Measurements from ENCODE around the gene KRT79. TPM values are rescaled to one million over a fixed set of nuclear protein-coding genes. Genes with fewer than 3 reads are reported as not detected.

The KRT79 gene
- total and polyA plus RNA-seq, 11 donors = 0.24 TPM; not detected in 10

- ATAC-seq = peak in 2 of 4 donors; percentile 51 to 58
These were observed 33.5 kb upstream of the KRT79 start for GRCh38 chr12:52867642-52868041.

GRCh38 chr12:52867152-52867551 is 33.0 kb upstream of the KRT79 start:
- Histone ChIP-seq H3K4me1 (peaks cover 0 to 23% (median 5%) of the 10 kb centered on the region in 12 donors), H3K27ac (no peak overlapping the region), H3K4me3 (no peak overlapping the region), H3K9me3 (no peaks in the 10 kb centered on the region), H3K27me3 (no peaks in the 10 kb centered on the region), H3K36me3 (no peaks in the 10 kb centered on the region)
- TF ChIP-seq POLR2A (IDR thresholded peaks at IDR 0.05) (no peak), CTCF (IDR thresholded peaks at IDR 0.05) (no peak)
- intact Hi-C loops (cut with DNase I) = loop anchor here in 4 of 10 donors (5.0 to 10.0 kb wide), 5 partner anchors 192 to 495 kb away; no protein-coding TSS in a partner anchor
- no peak for DNase-seq
- WGBS, 4 donors = 93 to 97% (median 95%) methylated on average over 5 of the region's 5 CpGs
- ATAC-seq = no peak

More at GRCh38 chr12:52867642-52868041, 33.5 kb upstream of the KRT79 start:
- Histone ChIP-seq H3K36me3 (no peaks in the 10 kb centered on the region), H3K9me3 (no peaks in the 10 kb centered on the region), H3K4me3 (no peak overlapping the region), H3K27me3 (no peaks in the 10 kb centered on the region), H3K27ac (no peak overlapping the region), H3K4me1 (peaks cover 0 to 23% (median 5%) of the 10 kb centered on the region in 12 donors)
- peak; percentile 54 to 82 (median 66) for DNase-seq
- TF ChIP-seq POLR2A (IDR thresholded peaks at IDR 0.05) (no peak), CTCF (IDR thresholded peaks at IDR 0.05) (no peak)
- 54 to 70% (median 61%) methylated on average over 9 of the region's 9 CpGs for WGBS, 4 donors
- intact Hi-C loops (cut with DNase I) = loop anchor here in 4 of 10 donors (5.0 to 10.0 kb wide), 5 partner anchors 193 to 495 kb away; no protein-coding TSS in a partner anchor

- no peak overlapping the region for H3K27ac ChIP-seq
- WGBS, 4 donors = 42 to 51% (median 48%) methylated on average over 10 of the region's 10 CpGs
- H3K27me3 ChIP-seq = no peaks in the 10 kb centered on the region
- H3K9me3 ChIP-seq = no peaks in the 10 kb centered on the region
- DNase-seq (peak; percentile 43 to 77 (median 61)), ATAC-seq (peak in 3 of 4 donors; percentile 59 to 75 (median 62))
- peaks cover 0 to 5% (median 0%) of the 10 kb centered on the region in 12 donors for H3K4me1 ChIP-seq
- H3K4me3 ChIP-seq = no peak overlapping the region
- intact Hi-C loops (cut with DNase I) = loop anchor here in 4 of 10 donors (5.0 to 10.0 kb wide), 5 partner anchors 191 to 493 kb away; no protein-coding TSS in a partner anchor
- H3K36me3 ChIP-seq = no peaks in the 10 kb centered on the region
- TF ChIP-seq POLR2A (IDR thresholded peaks at IDR 0.05) = no peak
- TF ChIP-seq CTCF (IDR thresholded peaks at IDR 0.05) = peak; percentile 56 to 80 (median 73)
These were observed 31.2 kb upstream of the KRT79 start for GRCh38 chr12:52865090-52865944.

- ATAC-seq (no peak), DNase-seq (no peak)
- H3K4me3 ChIP-seq = no peak overlapping the region
- H3K9me3 ChIP-seq = no peaks in the 10 kb centered on the region
- no peaks in the 10 kb centered on the region for H3K36me3 ChIP-seq
- peaks cover 0 to 9% (median 0%) of the 10 kb centered on the region in 12 donors for H3K4me1 ChIP-seq
- WGBS, 4 donors = 64 to 82% (median 78%) methylated on average over 2 of the region's 2 CpGs
- TF ChIP-seq POLR2A (IDR thresholded peaks at IDR 0.05) = no peak
- TF ChIP-seq CTCF (IDR thresholded peaks at IDR 0.05) = no peak
- H3K27me3 ChIP-seq = peaks cover 0 to under 1% (median 0%) of the 10 kb centered on the region in 9 donors
- intact Hi-C loops (cut with DNase I) = loop anchor here in 2 of 10 donors (10.0 kb wide), 2 partner anchors 187 to 197 kb away; no protein-coding TSS in a partner anchor
- H3K27ac ChIP-seq = no peak overlapping the region
These were observed 27.9 kb upstream of the KRT79 start for GRCh38 chr12:52862023-52862422.

Data from heart left ventricle (tissue), 16 donors.